ENCODE measurements around the gene ANAPC10. TPM values are rescaled to one million over a fixed set of nuclear protein-coding genes. Genes with fewer than 3 reads are reported as not detected.

Gene ANAPC10
- total and polyA plus RNA-seq, 2 of the 4 experiments (the other 2 are of a cell fraction) = 17.1 to 22.4 TPM

DNA sequence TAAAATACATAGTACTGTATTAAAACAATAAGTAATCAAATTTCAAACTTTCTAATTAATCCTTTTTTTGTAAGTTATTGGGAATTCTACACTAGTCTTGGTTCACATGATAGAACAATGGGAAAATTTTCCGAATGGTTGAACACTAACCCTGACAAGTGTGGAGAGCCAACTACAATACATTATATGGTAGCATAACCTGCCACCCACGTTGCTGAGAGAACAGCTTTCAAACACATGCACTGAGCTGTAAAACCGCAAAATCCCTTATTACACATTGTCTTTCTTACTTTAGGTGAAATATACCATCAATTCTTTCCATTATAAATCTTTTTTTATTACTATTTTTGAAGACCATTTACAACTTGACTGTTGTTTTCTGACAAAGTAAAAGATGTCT lies 54.7 kb downstream of the ANAPC10 start:
- no peak overlapping the region for H2BK15ac ChIP-seq (ENCODE audit: low read depth, low read length)
- no peaks in the 10 kb centered on the region for H3K36me3 ChIP-seq (ENCODE audit: control insufficient read depth, insufficient read depth, low read length)
- H4K20me1 ChIP-seq (ENCODE audit: insufficient read depth, low read length) = no peaks in the 10 kb centered on the region
- no peak overlapping the region for H4K91ac ChIP-seq (ENCODE audit: insufficient read depth, low read depth, low read length)
- H3K4me3 ChIP-seq (ENCODE audit: insufficient read depth, low read depth, low read length) = no peak overlapping the region
- intact Hi-C loops (cut with micrococcal nuclease) = no loop called here
- no peak overlapping the region for H3K18ac ChIP-seq (ENCODE audit: low read depth, low read length)
- BruUV-seq (replicated peaks) = no TSS peak
- in situ Hi-C loops (cut with MboI; ENCODE audit: low sequenced_read_pairs) = no loop called here
- ATAC-seq (ENCODE audit: low read depth) (no peak), DNase-seq (no peak)
- H3K4ac ChIP-seq (ENCODE audit: low read depth, low read length) = no peak overlapping the region
- no peaks in the 10 kb centered on the region for H3K4me1 ChIP-seq (ENCODE audit: control insufficient read depth, insufficient read depth, low read length)
- dilution Hi-C loops (cut with HindIII; ENCODE audit: low sequenced_read_pairs, unreplicated experiment) = no loop called here
- no peak overlapping the region for H3K56ac ChIP-seq (ENCODE audit: extremely low read depth, insufficient read depth, low read length)
- no peak overlapping the region for H2AK9ac ChIP-seq (replicated peaks; ENCODE audit: low read depth, low read length, poor library complexity)
- H4K8ac ChIP-seq (ENCODE audit: low read depth in 2 of 2, low read length in 2 of 2) = no peak overlapping the region
- no peak overlapping the region for H2BK5ac ChIP-seq (ENCODE audit: low read depth, low read length, poor library complexity, severe bottlenecking)
- ChIA-PET POLR2A (ENCODE audit: unreplicated experiment) (no interaction called here), CTCF (no interaction called here)
- no peak overlapping the region for H2BK20ac ChIP-seq (ENCODE audit: low read depth, low read length)
- TF ChIP-seq CEBPB (IDR thresholded peaks at IDR 0.05; ENCODE audit: low read depth, low read length) (no peak), MAFK (IDR thresholded peaks at IDR 0.05; ENCODE audit: low read depth, low read length) (no peak), NFE2L2 (IDR thresholded peaks at IDR 0.05; ENCODE audit: low read depth, low read length) (no peak), RCOR1 (IDR thresholded peaks at IDR 0.05; ENCODE audit: insufficient replicate concordance, low read length) (no peak), SMC3 (IDR thresholded peaks at IDR 0.05; ENCODE audit: low read depth, low read length) (no peak), CHD1 (IDR thresholded peaks at IDR 0.05; ENCODE audit: low read depth, low read length) (no peak), MXI1 (IDR thresholded peaks at IDR 0.05; ENCODE audit: borderline replicate concordance, low read depth, low read length) (no peak), BHLHE40 (IDR thresholded peaks at IDR 0.05; ENCODE audit: low read depth, low read length) (no peak), POLR2A (IDR thresholded peaks at IDR 0.05; ENCODE audit: low read depth, low read length) (no peak), RFX5 (IDR thresholded peaks at IDR 0.05; ENCODE audit: low read depth, low read length) (no peak), MAZ (IDR thresholded peaks at IDR 0.05; ENCODE audit: borderline replicate concordance, low read depth, low read length) (no peak), RAD21 (IDR thresholded peaks at IDR 0.05; ENCODE audit: low read length) (no peak), FOS (IDR thresholded peaks at IDR 0.05; ENCODE audit: low read depth, low read length) (no peak)
- TF ChIP-seq, protein P1, sequence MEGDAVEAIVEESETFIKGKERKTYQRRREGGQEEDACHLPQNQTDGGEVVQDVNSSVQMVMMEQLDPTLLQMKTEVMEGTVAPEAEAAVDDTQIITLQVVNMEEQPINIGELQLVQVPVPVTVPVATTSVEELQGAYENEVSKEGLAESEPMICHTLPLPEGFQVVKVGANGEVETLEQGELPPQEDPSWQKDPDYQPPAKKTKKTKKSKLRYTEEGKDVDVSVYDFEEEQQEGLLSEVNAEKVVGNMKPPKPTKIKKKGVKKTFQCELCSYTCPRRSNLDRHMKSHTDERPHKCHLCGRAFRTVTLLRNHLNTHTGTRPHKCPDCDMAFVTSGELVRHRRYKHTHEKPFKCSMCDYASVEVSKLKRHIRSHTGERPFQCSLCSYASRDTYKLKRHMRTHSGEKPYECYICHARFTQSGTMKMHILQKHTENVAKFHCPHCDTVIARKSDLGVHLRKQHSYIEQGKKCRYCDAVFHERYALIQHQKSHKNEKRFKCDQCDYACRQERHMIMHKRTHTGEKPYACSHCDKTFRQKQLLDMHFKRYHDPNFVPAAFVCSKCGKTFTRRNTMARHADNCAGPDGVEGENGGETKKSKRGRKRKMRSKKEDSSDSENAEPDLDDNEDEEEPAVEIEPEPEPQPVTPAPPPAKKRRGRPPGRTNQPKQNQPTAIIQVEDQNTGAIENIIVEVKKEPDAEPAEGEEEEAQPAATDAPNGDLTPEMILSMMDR (conservative IDR thresholded peaks at IDR 0.05; ENCODE audit: low read depth, low read length) = no peak
- TF ChIP-seq, protein P2, sequence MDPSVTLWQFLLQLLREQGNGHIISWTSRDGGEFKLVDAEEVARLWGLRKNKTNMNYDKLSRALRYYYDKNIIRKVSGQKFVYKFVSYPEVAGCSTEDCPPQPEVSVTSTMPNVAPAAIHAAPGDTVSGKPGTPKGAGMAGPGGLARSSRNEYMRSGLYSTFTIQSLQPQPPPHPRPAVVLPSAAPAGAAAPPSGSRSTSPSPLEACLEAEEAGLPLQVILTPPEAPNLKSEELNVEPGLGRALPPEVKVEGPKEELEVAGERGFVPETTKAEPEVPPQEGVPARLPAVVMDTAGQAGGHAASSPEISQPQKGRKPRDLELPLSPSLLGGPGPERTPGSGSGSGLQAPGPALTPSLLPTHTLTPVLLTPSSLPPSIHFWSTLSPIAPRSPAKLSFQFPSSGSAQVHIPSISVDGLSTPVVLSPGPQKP (IDR thresholded peaks at IDR 0.05; ENCODE audit: borderline replicate concordance, low read depth, low read length) = no peak
- TF ChIP-seq, protein P3, sequence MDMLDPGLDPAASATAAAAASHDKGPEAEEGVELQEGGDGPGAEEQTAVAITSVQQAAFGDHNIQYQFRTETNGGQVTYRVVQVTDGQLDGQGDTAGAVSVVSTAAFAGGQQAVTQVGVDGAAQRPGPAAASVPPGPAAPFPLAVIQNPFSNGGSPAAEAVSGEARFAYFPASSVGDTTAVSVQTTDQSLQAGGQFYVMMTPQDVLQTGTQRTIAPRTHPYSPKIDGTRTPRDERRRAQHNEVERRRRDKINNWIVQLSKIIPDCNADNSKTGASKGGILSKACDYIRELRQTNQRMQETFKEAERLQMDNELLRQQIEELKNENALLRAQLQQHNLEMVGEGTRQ (IDR thresholded peaks at IDR 0.05; ENCODE audit: low read depth, low read length) = no peak
- H3K14ac ChIP-seq (replicated peaks; ENCODE audit: low read depth, low read length) = no peak overlapping the region
- H3K23ac ChIP-seq (ENCODE audit: low read depth, low read length) = no peak overlapping the region
- no peaks in the 10 kb centered on the region; the same call in 1 of the 2 replicates for H3K9me1 ChIP-seq (ENCODE audit: insufficient read depth, low read length)
- no peak overlapping the region for H3K27ac ChIP-seq (ENCODE audit: insufficient read depth, low read length)
- H4K5ac ChIP-seq (ENCODE audit: low read depth, low read length) = no peak overlapping the region
- WGBS, 2 experiments (ENCODE audit: extremely low coverage in 2 of 2, insufficient read length in 1 of 2) = no CpG with 5 or more reads among the region's 3 CpGs
- H3K79me1 ChIP-seq (ENCODE audit: low read depth in 1 of 2, low read length in 2 of 2) = peaks cover 9 to 11% of the 10 kb centered on the region in 2 experiments; a peak in 3 of 4 replicates
- no peaks in the 10 kb centered on the region for H3K27me3 ChIP-seq (ENCODE audit: control insufficient read depth, insufficient read depth, low read length)
- no peak overlapping the region for H3K9ac ChIP-seq (ENCODE audit: low read depth, low read length)
- no peaks in the 10 kb centered on the region for H3K9me3 ChIP-seq (ENCODE audit: control insufficient read depth, insufficient read depth, low read length)
- no peak overlapping the region for H2BK120ac ChIP-seq (ENCODE audit: low read depth, low read length)
- H3K4me2 ChIP-seq (ENCODE audit: low read depth, low read length) = no peak overlapping the region
- H2AK5ac ChIP-seq (ENCODE audit: low read depth, low read length) = no peak overlapping the region; the same call in 1 of the 2 replicates
- H2AFZ ChIP-seq (replicated peaks; ENCODE audit: low read length, poor library complexity) = no peak overlapping the region

Measured in IMR-90 (cell line).